GM18861 (cell line): Measurements from ENCODE around the gene NCAPD2.
"Not testable (repeated sequence)": the region's sequence is repeated elsewhere in the genome, so short reads cannot be mapped to it uniquely, and the experiment has no call there.

Source experiments
- ATAC-seq: cut with Tn5 transposase; IDR thresholded peaks from one replicate; pipeline ENCODE4 v1.9.1; 2021; ENCODE audit not compliant: unreplicated experiment

Gene NCAPD2

DNA sequence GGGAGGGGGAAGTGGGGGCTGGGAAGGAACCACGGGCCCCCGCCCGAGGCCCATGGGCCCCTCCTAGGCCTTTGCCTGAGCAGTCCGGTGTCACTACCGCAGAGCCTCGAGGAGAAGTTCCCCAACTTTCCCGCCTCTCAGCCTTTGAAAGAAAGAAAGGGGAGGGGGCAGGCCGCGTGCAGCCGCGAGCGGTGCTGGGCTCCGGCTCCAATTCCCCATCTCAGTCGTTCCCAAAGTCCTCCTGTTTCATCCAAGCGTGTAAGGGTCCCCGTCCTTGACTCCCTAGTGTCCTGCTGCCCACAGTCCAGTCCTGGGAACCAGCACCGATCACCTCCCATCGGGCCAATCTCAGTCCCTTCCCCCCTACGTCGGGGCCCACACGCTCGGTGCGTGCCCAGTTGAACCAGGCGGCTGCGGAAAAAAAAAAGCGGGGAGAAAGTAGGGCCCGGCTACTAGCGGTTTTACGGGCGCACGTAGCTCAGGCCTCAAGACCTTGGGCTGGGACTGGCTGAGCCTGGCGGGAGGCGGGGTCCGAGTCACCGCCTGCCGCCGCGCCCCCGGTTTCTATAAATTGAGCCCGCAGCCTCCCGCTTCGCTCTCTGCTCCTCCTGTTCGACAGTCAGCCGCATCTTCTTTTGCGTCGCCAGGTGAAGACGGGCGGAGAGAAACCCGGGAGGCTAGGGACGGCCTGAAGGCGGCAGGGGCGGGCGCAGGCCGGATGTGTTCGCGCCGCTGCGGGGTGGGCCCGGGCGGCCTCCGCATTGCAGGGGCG is 40.2 kb downstream of the NCAPD2 start, which contains the start of gene GAPDH:
TSS of gene GAPDH (plus strand) at position 595 of the 772 bp plus-strand sequence. CDS start 316 bp downstream, outside the sequence.
- peak; percentile 41 for ATAC-seq

- no peak for ATAC-seq
These were observed 40.7 kb downstream of the NCAPD2 start for GRCh38 chr12:6534695-6534944.

- ATAC-seq: no peak
These were observed 41.2 kb downstream of the NCAPD2 start for GRCh38 chr12:6534945-6535696.

GRCh38 chr12:6535697-6535946 is 41.7 kb downstream of the NCAPD2 start:
- no peak for ATAC-seq

- no peak for ATAC-seq
These were observed 42.3 kb downstream of the NCAPD2 start for GRCh38 chr12:6535960-6536847.

- no peak for ATAC-seq
These were observed 43.1 kb downstream of the NCAPD2 start for GRCh38 chr12:6536894-6537579.

DNA sequence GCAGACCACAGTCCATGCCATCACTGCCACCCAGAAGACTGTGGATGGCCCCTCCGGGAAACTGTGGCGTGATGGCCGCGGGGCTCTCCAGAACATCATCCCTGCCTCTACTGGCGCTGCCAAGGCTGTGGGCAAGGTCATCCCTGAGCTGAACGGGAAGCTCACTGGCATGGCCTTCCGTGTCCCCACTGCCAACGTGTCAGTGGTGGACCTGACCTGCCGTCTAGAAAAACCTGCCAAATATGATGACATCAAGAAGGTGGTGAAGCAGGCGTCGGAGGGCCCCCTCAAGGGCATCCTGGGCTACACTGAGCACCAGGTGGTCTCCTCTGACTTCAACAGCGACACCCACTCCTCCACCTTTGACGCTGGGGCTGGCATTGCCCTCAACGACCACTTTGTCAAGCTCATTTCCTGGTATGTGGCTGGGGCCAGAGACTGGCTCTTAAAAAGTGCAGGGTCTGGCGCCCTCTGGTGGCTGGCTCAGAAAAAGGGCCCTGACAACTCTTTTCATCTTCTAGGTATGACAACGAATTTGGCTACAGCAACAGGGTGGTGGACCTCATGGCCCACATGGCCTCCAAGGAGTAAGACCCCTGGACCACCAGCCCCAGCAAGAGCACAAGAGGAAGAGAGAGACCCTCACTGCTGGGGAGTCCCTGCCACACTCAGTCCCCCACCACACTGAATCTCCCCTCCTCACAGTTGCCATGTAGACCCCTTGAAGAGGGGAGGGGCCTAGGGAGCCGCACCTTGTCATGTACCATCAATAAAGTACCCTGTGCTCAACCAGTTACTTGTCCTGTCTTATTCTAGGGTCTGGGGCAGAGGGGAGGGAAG is 43.9 kb downstream of the NCAPD2 start:
- not testable (repeated sequence) for ATAC-seq

DNA sequence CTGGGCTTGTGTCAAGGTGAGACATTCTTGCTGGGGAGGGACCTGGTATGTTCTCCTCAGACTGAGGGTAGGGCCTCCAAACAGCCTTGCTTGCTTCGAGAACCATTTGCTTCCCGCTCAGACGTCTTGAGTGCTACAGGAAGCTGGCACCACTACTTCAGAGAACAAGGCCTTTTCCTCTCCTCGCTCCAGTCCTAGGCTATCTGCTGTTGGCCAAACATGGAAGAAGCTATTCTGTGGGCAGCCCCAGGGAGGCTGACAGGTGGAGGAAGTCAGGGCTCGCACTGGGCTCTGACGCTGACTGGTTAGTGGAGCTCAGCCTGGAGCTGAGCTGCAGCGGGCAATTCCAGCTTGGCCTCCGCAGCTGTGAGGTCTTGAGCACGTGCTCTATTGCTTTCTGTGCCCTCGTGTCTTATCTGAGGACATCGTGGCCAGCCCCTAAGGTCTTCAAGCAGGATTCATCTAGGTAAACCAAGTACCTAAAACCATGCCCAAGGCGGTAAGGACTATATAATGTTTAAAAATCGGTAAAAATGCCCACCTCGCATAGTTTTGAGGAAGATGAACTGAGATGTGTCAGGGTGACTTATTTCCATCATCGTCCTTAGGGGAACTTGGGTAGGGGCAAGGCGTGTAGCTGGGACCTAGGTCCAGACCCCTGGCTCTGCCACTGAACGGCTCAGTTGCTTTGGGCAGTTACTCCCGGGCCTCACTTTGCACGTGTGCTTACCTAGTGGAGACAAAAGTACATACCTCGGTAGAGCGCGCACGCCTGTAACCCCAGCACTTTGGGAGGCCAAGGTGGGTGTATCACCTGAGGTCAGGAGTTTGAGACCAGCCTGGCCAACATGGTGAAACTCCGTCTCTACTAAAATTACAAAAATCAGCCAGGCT is 44.8 kb downstream of the NCAPD2 start:
- ATAC-seq: no peak

DNA sequence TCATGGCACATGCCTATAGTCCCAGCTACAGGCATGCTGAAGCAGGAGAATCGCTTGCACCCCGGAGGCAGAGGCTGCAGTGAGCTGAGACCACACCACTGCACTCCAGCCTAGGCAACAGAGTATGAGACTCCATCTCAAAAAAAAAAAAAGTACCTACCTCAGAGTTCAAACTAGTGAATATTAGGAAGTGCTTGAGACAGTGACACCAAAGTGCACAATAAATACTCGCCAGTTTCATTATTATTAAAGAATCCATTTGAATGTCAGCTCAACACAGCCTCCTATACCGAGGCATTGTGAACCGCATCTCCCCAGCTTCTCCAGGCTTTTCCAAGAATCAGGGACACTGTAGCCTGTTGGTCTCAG is 45.4 kb downstream of the NCAPD2 start:
- no peak for ATAC-seq

DNA sequence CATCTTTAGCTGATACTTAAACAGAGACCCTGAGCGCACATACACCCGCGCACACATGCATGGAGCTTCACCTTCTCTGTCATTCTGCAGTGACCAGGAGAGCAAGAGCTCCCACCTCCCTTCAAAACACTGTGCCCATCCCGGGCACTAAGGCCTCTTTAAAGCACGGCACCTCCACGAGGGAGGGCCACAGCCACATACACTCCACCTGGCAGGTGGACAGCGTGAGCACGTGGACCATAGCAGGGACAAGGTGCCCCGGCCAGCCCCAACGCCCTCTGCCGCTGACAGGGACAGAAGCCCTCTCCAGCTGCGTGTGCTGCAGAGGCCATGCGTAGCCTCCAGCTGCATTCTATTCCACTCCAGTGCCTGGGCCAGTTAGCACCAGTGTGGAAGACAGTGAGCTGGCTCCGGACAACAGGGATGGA is 45.8 kb downstream of the NCAPD2 start:
- ATAC-seq: no peak

- ATAC-seq: no peak
These were observed 46.4 kb downstream of the NCAPD2 start for GRCh38 chr12:6540181-6540877.

- no peak for ATAC-seq
These were observed 47.7 kb downstream of the NCAPD2 start for GRCh38 chr12:6541371-6542165.

GRCh38 chr12:6542209-6543009 is 48.5 kb downstream of the NCAPD2 start:
- no peak for ATAC-seq

DNA sequence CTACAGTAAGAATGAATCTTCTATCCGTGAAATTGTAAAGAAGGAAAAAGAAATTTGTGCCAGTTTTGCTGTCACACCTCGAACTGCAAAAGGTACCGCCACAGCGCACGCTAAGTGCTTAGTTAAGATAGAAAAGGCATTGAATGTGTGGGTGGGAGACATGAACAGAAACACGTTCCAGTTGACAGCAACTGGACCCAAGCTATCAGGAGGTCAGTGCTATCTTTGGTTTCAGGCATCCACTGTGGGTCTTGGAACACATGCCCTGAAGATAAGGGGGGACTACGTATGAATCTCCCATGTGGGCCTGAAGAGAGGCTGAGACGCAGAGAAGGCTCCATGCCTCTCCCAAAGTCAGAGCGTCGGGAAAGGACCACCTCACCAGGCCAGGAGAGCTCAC is 52.1 kb downstream of the NCAPD2 start:
- ATAC-seq: no peak

DNA sequence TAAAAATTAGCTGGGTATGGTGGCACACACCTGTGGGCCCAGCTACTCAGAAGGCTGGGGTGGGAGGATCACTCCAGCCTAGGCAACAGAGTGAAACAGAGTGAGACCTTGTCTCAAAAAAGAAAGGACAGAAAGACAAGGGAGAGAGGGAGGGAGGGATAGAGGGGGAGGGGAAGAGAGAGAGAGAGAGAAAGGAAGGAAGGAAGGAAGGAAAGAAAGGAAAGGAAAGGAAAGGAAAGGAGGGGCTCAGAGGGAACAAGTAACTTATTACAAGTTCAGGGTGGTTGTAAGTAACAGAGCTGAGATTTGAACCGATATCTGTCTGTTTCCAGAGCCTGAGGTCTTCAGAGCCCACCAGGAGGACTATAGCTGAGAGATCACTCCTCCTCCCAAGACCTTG is 53.7 kb downstream of the NCAPD2 start:
- no peak for ATAC-seq

- no peak for ATAC-seq
These were observed 54.1 kb downstream of the NCAPD2 start for GRCh38 chr12:6547987-6548386.

DNA sequence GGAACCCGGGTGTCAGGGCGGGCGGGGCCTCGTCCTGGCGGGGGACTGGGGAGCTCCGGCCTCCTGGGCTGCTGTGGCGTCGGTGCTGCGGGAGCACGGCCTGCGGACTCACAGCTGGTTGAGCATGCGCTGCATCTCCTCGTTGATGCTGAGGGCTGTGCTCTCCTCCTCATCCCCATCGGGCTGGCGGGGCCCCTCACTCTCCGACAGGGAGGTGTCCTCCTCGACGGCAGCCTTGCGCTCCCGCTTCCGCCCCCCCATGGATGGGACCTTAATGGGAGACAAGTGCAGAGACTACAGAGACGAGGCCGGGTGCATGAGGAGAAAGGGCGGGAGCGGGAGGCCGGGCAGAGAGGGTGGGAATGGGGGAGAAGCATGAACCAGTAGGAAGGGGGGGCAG is 54.7 kb downstream of the NCAPD2 start:
- no peak for ATAC-seq
